Stimulated activated CD8-positive, alpha-beta memory T cell treated with anti-CD3 and anti-CD28 coated beads, Interleukin-7, amount 100 ng/mL, for 48 hours (primary cell): ENCODE data around the gene RSPH1.

ENCODE experiments used
- DNase-seq, 2 donors: peaks; one replicate each; pipeline ENCODE4 v3.0.0-alpha.2; 2020; ENCODE audit warnings: low read depth in 1 of 2; ENCODE audit errors: extremely low read depth in 1 of 2

The RSPH1 gene

DNA sequence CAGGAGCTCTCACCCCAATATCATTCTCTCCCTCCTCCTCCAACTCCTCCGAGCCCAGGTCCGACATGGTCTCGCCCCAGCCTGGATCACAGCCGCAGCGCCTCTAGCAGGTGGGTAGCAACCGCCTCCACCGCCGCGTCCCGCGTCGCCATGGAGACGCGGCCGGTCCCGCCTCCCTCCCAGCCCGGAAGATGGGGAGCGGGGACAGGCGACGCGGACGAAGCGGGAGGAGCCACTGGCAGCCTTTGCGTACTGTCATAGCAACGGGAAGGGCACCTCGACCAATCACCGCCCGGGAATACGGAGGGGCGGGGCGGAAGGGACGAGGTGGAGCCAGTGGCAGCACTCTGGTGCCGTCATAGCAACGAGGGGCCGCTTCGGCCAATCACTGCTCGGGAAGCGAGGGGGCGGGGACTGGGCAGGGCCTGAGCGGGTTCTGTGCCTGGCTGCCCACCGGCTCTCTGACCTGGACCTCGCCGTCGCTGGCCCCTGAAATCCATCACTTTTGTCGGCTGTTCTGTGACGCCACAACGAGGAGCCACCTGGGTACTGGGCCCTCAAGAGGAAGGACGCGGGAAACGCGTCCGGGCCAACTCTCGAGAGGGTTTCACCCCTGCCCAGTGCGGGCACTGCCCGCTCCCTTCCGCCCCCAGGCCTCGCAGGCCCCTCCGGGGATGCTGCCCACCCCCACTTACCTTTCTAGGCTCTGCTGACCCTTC lies at the start of gene RSPH1:
RSPH1 (minus strand) TSS at position 105 of the 719 bp plus-strand sequence; CDS start at position 67, 38 bp downstream.
- DNase-seq, result peak; percentile 99

DNA sequence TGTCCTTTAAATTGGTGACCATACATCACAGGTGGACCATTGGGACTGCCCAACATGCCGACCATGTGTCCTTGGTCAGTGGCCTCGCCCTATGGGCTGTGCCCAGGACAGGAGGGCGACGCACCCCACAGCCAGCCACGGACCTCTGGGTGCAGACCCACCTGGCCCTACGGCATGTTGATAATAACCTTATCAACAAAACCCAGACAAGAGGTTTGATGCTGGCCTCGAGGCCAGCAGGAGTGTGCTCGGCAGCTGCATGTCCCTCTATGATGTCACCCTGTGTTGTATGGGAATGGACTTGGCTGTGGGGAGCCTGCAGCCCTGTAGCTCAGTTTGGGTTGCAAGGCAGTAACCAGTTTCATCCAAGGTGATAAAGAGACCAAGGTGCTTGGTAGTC lies 49.7 kb upstream of the RSPH1 start:
- no peak for DNase-seq

DNA sequence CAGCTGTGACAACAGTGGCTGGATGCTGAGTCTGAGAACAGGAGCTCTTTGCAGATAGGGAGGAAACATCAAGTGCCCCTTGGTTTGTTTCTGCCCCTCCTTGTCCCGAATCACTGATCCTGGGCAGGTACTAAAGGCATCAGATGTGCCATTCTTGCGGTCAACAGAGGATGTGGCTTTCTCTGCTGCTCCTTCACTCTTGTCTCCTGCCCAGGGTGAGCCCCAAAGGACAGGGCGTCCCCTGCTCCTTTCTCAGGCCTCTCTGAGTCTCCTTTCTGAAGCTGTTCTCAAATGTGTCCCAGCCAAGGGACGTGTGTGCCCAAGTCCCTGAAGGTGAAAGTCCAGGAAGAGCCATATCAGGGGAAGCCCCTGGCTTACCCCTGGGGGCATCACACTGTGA lies 49.3 kb upstream of the RSPH1 start:
- no peak for DNase-seq

DNA sequence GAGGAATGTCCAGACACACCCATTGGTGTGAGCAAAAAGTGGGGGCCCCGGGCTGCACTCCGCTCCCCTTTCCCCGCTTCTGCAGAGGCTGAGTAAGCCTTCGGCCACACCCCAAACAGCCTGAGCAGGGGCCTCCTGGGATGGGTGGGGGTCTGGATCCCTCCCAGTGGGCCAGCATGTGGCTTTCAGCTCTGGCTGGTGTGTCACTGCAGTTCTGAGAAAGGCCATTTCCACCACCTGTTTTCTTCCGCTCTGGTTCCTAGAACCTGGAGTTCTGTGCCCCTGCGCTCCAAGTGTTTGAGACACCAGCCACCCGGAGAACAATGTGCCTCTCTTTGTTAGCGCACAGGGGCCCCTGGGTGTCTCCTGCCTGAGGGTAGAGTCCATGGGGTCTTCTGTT lies 48.5 kb upstream of the RSPH1 start:
- DNase-seq, result no peak

DNA sequence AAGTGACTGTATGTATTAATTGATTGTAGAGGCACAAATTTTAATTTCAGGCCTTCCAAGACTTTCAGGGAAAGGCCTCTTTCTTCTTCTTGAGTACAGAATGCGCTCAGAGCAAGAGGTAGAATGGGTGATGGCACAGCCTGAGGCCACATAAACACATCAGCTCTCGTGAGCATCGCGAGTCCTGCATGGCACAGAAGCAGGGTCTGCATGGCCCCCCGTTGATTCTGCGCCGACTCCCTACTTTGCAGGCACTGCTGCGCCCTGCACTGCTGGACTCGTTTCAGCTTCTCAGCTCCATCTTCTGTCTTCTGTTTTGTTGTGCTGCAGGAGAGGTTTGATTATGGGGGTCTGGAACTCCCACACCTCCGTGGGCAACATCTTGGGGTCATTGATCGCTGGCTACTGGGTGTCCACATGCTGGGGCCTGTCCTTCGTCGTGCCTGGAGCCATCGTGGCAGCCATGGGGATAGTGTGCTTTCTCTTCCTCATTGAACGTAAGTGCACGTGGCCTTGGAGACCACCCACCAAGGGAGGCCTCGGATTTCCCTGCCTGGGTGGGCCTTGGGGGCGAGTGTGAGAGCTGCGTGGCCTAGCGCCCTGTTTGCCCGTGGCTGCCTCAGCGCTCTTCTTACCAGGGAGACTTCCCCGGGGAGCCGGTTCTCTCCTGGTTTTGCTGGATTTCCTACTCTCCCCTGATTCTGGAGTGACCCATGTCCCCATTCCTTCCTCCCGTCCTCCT lies 47.3 kb upstream of the RSPH1 start:
- no peak for DNase-seq

DNA sequence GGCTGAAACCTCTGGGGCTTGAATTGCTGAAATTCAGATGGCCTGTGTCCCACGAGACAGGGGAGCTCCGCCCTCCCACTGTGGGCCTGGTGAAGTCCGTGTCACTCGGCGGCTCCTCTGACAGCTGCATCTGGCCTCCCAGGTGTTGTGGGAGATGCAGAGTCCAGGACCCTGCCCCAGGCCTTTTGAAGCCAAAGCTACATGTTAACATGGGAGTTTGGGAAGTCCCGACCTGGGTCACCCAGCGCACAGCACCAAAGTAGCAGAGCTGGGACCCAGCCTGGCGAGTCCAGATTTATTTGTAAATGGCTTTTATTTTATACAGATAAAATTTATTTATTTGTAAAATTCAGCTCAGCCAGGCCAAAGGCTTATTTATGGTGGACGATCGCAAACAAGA lies 46.6 kb upstream of the RSPH1 start:
- DNase-seq, result no peak

DNA sequence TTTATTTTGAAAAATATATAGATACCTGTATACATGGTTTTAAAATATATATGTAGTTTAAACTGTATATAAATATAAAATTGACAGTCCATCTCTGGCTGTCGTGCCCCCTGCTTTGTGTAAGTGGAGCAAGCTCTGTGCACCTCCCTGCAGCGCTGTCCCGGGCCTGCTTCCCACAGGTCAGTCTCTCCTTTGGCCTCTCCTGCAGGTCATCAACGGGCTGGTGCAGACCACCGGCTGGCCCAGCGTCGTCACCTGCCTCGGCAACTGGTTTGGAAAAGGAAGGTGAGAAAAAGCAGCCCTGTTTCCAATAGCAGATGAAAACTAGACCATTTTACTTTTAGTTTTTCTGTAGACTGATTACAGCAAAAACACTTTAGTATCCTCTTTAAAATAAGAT lies 46.2 kb upstream of the RSPH1 start:
- no peak for DNase-seq

DNA sequence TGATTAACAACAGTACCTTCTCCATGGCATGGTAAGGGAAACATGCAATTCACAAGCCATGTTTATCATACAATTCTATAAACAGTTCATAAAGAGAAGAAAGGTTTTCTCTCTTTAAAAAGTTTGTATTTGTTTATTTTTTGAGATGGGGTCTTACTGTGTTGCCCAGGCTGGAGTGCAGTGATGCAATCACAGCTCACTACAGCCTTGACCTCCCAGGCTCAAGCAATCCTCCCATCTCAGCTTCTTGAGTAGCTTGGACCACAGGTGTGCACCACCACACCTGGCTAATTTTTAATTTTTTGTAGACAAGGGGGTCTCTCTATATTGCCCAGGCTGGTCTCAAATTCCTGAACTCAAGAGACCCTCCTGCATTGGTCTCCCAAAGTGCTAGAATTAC lies 45.6 kb upstream of the RSPH1 start:
- DNase-seq, result no peak

DNA sequence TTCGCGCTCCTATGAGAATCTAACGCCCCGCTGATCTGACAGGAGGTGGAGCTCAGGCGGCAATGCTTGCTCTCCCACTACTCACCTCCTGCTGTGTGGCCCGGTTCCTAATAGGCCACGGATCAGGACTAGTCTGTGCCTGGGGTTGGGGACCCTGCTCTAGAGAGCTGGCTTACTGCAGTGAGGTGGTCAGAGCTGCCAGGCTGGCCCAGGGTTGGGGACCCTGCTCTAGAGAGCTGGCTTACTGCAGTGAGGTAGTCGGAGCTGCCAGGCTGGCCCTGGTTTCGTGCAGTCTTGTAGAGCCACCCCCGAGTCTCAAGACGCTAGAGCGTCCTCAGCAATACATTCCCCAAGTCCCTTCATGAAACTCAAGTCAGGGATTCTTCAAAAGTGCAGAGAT lies 45.1 kb upstream of the RSPH1 start:
- DNase-seq, result no peak

DNA sequence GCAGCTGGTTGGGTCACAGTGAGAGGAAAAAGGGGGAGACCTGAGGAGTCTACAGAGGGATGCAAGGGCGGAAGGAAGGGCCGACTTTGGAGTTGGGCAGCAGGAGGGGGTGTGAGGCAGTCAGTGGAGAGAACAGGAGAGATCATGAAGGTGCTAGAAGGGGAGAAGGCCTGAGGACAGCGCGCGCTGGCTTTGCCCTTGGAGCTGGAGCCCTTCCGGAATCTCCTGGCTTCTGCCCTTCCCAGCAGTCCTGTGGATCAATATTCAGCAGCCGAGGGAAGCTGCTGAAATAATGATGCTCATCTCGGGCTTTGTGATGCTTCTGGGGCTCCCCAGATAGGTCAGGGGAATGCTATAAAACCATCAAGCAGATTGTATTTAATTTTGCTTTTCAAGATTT lies 44.4 kb upstream of the RSPH1 start:
- DNase-seq, result no peak

DNA sequence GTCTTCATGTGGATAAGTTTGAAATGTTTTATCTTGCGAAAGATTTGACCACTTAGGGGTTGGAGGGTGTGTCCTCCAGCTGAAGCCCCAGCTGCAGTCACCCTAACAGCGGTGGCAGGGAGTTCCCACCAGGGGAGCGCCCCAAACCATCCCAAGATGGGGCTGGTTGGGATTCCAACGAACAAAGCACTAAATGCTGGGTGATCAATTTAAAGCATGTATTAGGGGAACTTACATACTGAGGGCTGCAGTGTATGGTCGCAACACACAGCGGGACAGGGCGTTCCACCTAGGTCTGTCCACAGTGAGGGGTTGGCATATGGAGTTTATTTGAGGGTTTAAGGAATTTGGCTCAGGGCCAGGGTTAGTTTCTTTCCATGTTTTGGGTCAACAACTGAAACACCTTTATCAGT lies 43.9 kb upstream of the RSPH1 start:
- DNase-seq, result no peak

DNA sequence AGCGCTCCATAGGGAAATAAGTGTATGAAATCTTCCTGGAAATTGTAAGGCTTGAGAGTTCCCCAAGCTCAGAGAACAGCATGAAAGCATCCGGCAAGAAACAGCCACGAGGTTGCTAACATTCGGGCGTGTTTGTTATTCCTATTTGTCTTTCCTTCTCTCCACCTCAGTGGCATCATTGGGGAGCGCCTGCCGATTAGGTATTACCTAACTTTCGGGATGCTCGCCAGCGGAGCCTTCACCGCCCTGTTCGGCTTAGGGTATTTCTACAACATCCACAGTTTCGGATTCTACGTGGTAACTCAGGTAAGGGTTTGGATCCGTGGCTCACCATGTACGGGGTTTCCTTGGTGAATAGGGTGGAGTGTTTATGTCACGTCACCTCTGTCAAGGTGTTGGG lies 43.3 kb upstream of the RSPH1 start:
- no peak for DNase-seq

DNA sequence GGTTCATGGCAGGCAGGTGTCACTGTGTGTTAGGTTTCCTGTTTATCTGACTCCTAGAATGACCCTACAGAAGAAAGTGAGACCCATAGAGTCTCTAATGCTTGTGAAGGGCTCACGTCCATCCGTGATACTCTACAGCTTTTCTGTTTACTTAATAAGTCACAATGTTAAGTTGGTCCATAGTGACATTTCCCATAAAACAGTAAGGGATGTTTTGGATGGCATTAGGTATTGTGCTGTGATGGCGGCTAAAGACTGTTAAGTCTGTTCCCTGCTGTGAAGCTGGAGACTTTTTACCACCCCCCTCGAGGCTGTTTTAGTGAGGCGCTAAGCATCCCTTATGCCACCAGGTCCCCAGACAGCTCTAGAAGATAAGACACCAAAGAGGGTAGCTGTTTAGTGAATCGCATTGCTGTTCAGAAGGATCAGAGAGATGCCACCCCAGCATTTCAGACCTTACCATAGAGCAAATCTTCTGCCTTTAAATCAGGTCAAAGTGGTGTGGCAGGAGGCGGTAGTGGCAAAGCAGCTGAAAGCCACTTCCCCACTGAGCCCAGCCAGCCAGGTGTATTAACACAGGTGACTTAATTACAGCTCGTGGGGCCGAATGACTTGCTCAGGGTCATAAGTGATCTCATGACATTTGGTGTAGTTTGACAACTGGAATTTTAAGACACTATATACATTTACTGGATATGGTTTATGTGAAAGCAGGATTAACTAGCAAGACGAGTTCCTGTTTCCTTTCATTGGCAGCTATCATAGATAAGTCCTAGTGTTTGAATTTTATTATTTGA lies 42.7 kb upstream of the RSPH1 start:
- DNase-seq, result no peak

DNA sequence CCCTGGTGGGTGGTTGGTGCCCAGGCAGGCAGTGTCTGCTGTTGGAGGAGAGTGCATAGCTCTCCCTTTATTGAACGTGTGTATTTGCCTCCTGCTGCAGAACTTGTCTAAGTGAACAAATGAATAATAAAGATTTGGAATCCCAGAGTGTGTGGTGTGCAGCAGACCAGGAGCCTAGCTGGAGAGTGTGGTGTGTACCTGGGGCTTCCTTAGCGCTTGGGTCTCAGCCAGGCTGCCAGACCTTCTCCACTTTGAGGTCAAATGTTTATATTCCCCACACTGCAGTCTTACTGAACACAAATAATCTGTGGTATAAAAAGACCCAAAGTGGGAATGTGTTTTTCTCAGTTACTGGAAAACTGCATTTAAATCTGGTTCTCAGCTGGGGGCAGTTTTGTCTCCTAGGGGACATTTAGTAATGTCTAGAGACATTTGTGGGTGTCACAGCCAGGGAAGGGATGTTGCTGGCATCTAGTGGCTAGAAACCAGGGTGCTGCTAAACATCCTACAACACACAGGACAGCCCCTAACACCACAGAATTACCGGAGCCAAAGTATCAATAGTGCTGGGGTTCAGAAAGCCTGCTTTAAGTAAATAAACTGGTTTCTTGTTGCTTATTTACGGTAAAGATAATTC lies 41.2 kb upstream of the RSPH1 start:
- DNase-seq, result no peak

DNA sequence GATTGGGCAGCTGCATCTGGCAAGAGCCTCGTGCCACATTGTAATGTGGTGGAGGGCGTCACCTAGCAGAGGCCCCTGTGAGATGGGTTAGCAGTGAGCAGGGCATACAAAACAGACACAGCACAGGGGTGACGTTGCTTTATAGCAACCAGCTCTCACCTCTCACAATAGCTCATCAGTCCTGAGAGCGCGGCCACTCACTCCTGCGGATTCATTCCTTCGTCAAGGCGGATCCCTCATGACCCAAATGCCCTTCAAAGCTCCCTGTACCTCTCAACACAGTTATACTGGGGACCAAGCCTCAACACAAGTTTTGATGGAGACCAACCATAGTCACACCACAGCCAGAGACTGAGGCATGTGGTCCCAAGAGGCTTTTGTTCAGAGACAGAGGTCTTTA lies 40.6 kb upstream of the RSPH1 start:
- DNase-seq, result no peak

DNA sequence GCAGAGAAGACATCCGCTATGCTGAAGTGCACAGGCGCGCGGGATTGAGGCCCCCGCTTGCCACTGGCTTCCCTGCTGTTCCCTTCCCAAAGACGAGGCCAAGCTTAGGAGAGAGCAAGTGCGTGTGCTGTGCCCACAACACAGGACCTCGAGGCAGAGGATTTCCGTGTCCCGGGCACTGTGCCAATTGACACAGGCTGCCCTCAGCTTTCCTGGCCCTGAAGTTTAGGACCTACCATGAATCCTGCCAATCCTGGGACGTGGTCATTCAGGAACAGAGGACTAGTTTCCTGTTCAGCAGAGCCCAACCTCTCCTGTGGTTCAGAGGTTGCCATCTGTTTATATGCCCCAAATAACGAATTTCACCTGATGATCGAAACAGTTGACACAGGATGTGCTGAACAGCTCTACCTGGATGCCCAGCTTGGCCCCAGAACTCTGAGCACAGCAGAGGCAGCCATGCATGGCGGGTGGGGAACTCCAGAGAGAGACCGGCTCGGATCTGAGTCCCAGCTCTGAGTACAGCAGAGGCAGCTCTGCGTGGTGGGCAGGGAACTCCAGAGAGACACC lies 39.7 kb upstream of the RSPH1 start:
- DNase-seq, result no peak

DNA sequence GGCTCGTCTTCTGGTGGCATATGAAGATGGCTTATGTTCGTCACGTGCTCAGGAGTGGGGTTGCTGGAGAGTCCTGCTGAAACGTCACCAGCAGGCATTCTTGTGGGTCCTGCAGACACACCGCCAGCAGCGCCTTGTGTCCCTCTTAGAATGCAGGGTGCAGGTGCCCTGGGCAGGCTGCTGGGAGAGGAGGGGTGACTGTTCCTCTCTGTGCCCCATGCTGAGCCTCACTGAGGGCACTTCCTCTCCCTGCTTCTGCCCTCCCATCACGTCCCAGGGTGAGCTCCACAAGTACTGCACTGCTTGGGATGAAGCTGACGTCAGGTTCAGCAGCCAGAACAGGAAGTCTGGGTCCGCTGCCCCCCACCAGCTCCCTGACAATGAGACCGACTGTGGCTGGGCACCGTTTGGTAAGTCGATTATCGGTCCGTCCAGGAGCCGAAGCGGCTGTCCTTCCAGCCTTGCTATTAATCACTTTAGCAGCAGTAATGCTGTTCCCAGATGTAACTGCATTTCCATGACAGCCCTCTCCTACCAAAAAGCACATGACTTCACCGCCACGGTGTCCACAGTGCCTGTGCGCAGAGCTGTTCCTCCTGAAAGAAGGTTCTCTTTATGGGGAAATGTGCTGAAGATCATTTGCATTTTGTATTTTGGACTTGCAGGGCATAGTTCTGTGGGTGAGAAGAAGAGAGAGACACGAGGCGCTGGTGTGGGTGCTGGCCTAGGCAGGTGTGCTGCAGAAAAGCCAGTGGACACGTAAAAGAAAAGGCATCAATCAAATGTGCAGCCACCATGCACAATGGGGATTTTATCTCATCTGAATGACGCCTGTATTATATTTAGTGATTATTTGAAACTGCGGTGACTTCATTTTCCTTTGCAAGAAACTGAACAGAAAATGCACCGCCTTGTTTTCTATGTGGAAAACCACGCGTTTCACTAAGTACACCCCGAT lies 38.7 kb upstream of the RSPH1 start:
- no peak for DNase-seq

DNA sequence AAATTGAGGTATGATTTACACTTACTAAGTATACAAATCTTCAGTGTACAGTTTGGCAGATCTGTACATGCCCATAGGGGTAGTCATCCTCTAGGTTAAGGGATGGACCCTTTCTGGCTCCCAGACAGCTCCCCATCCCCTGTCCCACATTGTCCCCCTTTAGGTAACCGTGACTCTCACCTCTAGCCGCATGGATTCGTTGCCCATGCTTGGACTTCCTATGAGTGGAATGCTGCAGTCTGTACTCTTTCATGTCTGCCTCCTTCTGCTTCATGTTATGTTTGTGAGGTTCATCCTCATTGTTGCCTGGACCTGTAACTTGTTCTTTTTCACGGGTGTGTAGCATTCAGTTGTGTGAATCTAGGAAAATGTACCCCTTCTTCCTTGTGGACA lies 37.9 kb upstream of the RSPH1 start:
- no peak for DNase-seq

DNA sequence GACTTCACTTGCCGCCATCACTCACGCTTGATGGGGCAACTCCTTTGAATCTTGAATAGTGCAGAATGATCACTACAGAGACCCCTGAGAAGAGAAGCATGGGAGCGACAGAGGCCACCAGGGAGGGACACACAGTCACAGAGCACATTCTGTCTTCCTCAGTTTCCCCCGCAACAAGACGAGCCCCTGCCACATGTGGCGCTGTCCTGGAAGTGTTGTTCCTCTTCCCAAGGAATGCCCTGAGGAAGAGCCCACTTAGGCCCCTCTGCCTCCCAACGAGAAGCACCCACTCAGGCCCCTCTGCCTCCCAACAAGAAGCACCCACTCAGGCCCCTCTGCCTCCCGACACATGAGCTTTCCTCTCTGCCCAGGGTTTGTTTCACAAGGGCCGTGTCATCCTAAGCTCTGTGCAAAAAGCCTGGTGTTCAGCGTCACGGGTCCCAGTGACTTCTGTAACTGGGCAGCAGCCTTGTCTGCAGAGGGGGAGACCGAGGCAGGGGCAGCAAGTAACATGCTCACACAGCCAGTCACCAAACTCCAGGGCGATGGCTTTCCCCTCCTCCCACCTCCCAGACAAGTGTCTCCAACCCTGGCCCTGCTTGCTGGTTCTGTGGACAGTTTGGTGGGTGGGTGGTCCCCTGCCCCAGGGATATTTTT lies 37.4 kb upstream of the RSPH1 start:
- no peak for DNase-seq
